ENCODE data around the gene LMAN2.

The LMAN2 gene

DNA sequence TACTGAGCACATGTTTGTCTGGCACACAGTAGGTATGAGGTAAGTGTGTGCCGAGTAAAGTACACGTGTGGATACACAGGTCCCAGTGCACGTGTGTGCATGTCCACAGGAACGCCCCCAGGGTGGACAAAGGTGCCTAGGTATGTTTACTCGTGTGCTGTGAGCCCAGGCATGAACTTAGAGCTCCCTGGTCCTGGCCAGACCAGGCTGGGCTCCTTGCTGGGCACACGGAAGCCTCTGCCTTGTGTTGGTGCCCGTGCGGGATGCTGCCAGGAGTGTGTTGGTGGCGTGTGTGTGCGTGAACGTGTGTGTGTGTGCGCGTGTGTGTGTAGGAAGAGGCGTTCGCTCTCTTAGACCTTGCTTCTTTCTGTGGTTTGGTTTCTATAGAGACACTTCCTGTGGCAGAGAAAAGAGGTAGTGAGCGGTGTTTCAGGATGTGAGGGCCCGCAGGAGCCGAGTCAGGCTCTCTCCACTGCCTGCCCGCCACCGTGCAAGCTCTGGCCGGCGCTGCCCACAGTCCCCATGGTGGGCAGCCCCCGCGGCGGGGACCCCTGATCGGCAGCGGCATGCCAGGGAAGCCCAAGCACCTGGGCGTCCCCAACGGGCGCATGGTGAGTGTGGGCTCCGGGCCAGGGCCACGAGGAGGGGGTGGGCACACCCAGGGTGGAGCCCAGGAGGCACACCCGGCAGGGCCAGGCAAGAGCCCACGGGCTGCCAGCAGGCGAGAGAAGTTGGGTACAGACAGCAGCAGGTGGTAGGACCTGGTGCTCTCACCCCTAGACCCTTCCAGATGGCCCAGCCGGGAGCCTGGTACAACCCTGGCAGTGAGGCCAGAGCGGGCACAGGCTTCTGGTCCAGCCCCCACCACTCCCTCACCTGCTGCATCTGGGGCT, 6.2 kb upstream of the LMAN2 start, which contains the start of gene RGS14:
TSS of gene RGS14 (plus strand) at position 466 of the 893 bp plus-strand sequence. CDS start at position 567, 101 bp downstream.
- DNase-seq (ENCODE audit: low read depth) = peak; percentile 95
- peak within 1 kb of the TSS; percentile 69 for H3K4me3 ChIP-seq (ENCODE audit: low read depth, low read length)

DNA sequence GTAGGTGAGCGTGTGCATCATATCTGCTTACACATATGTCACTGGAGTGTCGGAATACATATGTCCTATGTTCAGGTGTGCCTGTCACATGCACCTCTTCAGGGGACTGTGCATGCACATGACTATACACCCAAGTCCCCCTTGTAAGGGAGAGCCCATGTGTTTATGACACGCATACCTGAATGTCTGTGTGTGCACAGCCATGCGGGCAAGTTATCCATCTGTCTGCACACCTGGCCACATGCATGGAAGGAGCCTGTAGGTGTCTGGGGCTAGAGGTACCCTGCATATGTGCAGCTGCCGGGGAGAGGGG, 5.6 kb upstream of the LMAN2 start:
- H3K4me3 ChIP-seq (ENCODE audit: low read depth, low read length) = no peak overlapping the region
- no peak for DNase-seq (ENCODE audit: low read depth)
- TF ChIP-seq, protein P1, sequence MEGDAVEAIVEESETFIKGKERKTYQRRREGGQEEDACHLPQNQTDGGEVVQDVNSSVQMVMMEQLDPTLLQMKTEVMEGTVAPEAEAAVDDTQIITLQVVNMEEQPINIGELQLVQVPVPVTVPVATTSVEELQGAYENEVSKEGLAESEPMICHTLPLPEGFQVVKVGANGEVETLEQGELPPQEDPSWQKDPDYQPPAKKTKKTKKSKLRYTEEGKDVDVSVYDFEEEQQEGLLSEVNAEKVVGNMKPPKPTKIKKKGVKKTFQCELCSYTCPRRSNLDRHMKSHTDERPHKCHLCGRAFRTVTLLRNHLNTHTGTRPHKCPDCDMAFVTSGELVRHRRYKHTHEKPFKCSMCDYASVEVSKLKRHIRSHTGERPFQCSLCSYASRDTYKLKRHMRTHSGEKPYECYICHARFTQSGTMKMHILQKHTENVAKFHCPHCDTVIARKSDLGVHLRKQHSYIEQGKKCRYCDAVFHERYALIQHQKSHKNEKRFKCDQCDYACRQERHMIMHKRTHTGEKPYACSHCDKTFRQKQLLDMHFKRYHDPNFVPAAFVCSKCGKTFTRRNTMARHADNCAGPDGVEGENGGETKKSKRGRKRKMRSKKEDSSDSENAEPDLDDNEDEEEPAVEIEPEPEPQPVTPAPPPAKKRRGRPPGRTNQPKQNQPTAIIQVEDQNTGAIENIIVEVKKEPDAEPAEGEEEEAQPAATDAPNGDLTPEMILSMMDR (IDR thresholded peaks at IDR 0.05; ENCODE audit: insufficient read depth, low read depth, low read length, missing control alignments) = no peak

More for the DNA sequence above, 6.2 kb upstream of the LMAN2 start, which contains the start of gene RGS14:
- TF ChIP-seq, protein P1 (IDR thresholded peaks at IDR 0.05; ENCODE audit: insufficient read depth, low read depth, low read length, missing control alignments) = no peak

DNA sequence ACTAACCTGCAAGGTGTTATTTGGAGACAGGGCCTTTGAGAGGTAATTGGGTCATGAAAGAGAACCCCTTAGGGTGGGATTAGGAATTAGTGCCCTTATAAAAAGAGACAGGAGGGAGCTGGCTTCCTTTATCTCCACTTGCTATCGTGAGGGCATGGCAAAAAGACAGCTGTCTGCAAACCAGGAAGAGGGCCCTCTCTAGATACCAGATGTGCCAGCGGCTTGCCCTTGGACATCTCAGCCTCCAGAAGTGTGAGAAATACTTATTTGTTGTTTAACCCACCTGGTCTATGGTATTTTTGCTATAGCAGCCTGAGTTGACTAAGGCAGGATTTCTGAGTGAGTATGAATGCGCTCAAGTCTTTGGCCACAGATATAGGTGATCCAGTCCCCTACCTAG, 5.3 kb upstream of the LMAN2 start:
- no peak for DNase-seq (ENCODE audit: low read depth)
- TF ChIP-seq, protein P1 (IDR thresholded peaks at IDR 0.05; ENCODE audit: insufficient read depth, low read depth, low read length, missing control alignments) = no peak
- H3K4me3 ChIP-seq (ENCODE audit: low read depth, low read length) = no peak overlapping the region

DNA sequence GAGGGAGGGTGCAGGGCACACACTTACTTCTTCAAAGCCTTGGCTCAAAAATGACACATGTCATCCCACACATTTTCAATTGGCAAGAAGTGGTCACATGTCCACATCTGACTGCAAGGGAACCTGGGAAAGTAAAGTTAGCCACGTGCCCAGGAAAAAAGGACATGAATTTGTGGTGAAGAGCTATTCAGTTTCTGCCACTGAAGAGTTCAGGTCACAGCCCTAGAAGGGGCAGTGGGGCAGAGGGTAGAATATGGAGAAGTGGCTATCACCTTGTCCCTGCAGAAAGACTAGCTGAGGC, 4.3 kb upstream of the LMAN2 start:
- DNase-seq (ENCODE audit: low read depth) = no peak
- TF ChIP-seq, protein P1 (IDR thresholded peaks at IDR 0.05; ENCODE audit: insufficient read depth, low read depth, low read length, missing control alignments) = no peak
- no peak overlapping the region for H3K4me3 ChIP-seq (ENCODE audit: low read depth, low read length)

DNA sequence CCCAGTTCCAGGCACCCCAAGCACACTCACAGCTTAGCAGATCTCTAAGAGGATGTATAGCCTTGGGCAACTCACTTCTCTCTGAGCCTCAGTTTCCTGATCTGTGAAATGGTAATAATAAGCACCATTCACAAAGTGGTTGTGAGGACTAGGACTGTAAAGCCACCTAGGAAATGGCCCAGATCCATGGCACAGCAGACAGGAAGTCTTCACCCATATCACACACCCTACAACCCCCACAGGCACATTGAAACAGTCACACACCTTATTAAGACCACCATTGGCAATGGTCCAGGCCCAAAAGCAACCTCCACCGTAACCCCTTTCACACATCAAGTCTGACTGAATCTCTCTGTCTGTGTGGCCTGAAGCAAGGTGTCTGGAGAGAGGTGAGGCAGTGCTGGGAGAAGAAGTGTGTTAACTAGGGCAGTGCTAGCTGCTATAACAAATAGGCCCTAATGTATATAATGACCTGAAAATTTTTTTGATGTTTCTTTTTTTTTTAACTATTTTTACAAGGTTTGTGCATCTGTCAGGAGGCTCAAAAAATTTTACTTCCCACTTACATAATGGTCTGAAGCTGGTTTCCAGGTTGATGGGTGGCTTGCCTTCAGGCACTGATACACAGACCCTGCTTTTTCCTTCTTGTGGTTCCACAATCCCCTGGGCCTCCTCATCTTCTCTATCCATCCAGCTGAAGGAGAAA, 3.8 kb upstream of the LMAN2 start:
- H3K4me3 ChIP-seq (ENCODE audit: low read depth, low read length) = no peak overlapping the region
- TF ChIP-seq, protein P1 (IDR thresholded peaks at IDR 0.05; ENCODE audit: insufficient read depth, low read depth, low read length, missing control alignments) = no peak
- no peak for DNase-seq (ENCODE audit: low read depth)

DNA sequence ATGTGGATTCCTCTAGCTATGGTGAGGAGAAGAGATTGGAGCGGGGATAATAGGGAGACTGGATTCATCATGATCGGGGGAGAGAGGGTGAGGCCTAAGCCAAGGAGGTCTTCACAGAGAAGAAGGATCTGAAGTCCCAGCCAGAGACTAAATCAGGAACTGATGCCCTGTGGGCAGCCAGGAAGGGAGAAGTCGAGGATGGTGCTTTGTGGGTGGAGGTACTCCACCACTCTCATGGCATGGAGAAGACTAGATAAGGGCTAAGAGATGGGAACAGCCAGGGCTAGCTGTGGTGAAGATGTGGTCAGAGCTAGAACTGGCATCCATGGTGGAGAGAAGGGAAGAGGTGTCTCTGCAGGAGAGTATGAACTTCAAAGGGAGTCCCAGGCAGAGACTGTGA, 3.2 kb upstream of the LMAN2 start:
- H3K4me3 ChIP-seq (ENCODE audit: low read depth, low read length) = no peak overlapping the region
- DNase-seq (ENCODE audit: low read depth) = no peak
- TF ChIP-seq, protein P1 (IDR thresholded peaks at IDR 0.05; ENCODE audit: insufficient read depth, low read depth, low read length, missing control alignments) = no peak
